Endothelial cell (in vitro differentiated cells): Measurements from ENCODE around the gene IGSF9B. TPM values are rescaled to one million over a fixed set of nuclear protein-coding genes. Genes with fewer than 3 reads are reported as not detected.

Experiments
- DNase-seq: peaks from one replicate; pipeline ENCODE4 v3.0.0; 2021; ENCODE audit warnings: low spot score
- H3K27ac Mint-ChIP-seq: one replicate; pipeline ENCODE4 v1.8.0; 2021; ENCODE audit warnings: mixed read lengths, inconsistent platforms; ENCODE audit not compliant: unreplicated experiment
- H3K27me3 Mint-ChIP-seq: one replicate; pipeline ENCODE4 v1.8.0; 2021; ENCODE audit warnings: mild to moderate bottlenecking, moderate library complexity, mixed read lengths, inconsistent platforms; ENCODE audit not compliant: unreplicated experiment
- H3K36me3 Mint-ChIP-seq: one replicate; pipeline ENCODE4 v1.8.0; 2021; ENCODE audit warnings: mild to moderate bottlenecking, low read depth, mixed read lengths, inconsistent platforms; ENCODE audit not compliant: unreplicated experiment
- H3K4me1 Mint-ChIP-seq: one replicate; pipeline ENCODE4 v1.8.0; 2021; ENCODE audit warnings: mild to moderate bottlenecking, mixed read lengths, inconsistent platforms; ENCODE audit not compliant: unreplicated experiment
- H3K4me3 Mint-ChIP-seq: one replicate; pipeline ENCODE4 v1.8.0; 2021; ENCODE audit warnings: mild to moderate bottlenecking, mixed read lengths, inconsistent platforms; ENCODE audit not compliant: unreplicated experiment
- H3K9me3 Mint-ChIP-seq: one replicate; pipeline ENCODE4 v1.8.0; 2021; ENCODE audit warnings: mixed read lengths, inconsistent platforms; ENCODE audit not compliant: unreplicated experiment
- CTCF ChIP-seq: fragments of 200-600 bp; sonication (generic); IDR thresholded peaks from one replicate; pipeline ENCODE4 v1.5.0; 2021; ENCODE audit warnings: antibody characterized with exemption; ENCODE audit not compliant: unreplicated experiment
- total RNA-seq: library from RNA; stranded (reverse); fragmentation: NEBNext Ultra II Directional; extraction: Animal tissue kit (Norgen Biotek cat#: 25700); gene quantifications from one replicate; pipeline ENCODE4 v1.2.1, GENCODE V29; 2021; ENCODE audit not compliant: unreplicated experiment

Gene IGSF9B
- total RNA-seq, 1 donor from 2014 or later = 6.6 TPM

DNA sequence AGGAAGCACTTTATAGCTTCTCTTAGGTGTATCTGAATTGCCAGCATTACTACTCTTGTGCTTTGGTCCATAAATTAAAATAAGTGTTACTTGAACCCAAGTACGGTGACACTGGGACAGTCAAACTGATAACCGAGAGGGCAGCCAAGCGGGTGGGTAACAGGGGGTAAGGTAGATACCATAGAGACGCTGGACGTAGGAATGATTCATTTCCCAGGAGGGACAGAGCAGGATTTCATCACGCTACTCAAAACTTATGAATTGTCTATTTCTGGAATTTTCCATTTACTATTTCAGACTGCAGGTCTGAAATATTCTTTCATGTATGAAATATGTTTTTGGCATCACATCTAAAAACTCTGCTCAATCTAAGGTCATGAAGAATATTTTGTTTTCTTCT, 96.6 kb downstream of the IGSF9B start:
- no peak for DNase-seq
- Mint-ChIP-seq H3K27ac (no peak overlapping the region), H3K36me3 (no peaks in the 10 kb centered on the region), H3K27me3 (peaks cover 3% of the 10 kb centered on the region), H3K9me3 (no peaks in the 10 kb centered on the region), H3K4me1 (no peaks in the 10 kb centered on the region), H3K4me3 (no peak overlapping the region)
- no peak for TF ChIP-seq CTCF

Other genes with a start within 250 kb of the IGSF9B start
- not detected for gene SPATA19, start 111.5 kb downstream of the IGSF9B start, total RNA-seq
- gene JAM3, start 112.1 kb upstream of the IGSF9B start, total RNA-seq = 438 TPM